Fibroblast of lung (primary cell): Measurements from ENCODE around the gene PPT1. TPM values are rescaled to one million over a fixed set of nuclear protein-coding genes. Genes with fewer than 3 reads are reported as not detected.

ENCODE experiments used
- DNase-seq, 2 donors: peaks; one replicate each; pipeline versions ENCODE4 v3.0.0 to v3.0.0-alpha.2; 2010; ENCODE audit warnings: low read depth in 2 of 2
- H2AFZ ChIP-seq: 2 replicates; pipeline ENCODE4 v1.5.1; 2012; ENCODE audit warnings: low read length, control low read depth, inconsistent platforms
- H3K27ac ChIP-seq: 2 replicates; pipeline ENCODE4 v1.5.1; 2011; ENCODE audit warnings: low read length, control low read depth; ENCODE audit not compliant: insufficient read depth
- H3K27me3 ChIP-seq: 2 replicates; pipeline ENCODE4 v1.5.1; 2011; ENCODE audit warnings: mild to moderate bottlenecking, low read length; ENCODE audit not compliant: control insufficient read depth, insufficient read depth
- H3K36me3 ChIP-seq: 2 replicates; pipeline ENCODE4 v1.5.1; 2011; ENCODE audit warnings: low read length; ENCODE audit not compliant: control insufficient read depth, insufficient read depth
- H3K4me1 ChIP-seq: 2 replicates; pipeline ENCODE4 v1.5.1; 2011; ENCODE audit warnings: low read length; ENCODE audit not compliant: control insufficient read depth, insufficient read depth; ENCODE audit errors: extremely low read depth
- H3K4me2 ChIP-seq: 2 replicates; pipeline ENCODE4 v1.5.1; 2011; ENCODE audit warnings: low read length, control low read depth; ENCODE audit not compliant: insufficient read depth; ENCODE audit errors: extremely low read depth
- H3K4me3 ChIP-seq, 4 experiments: fragments of 200-600 bp in 1 of 4; sonication (generic) in 1 of 4; replicated peaks in 1 of 4; 2 replicates each; pipeline ENCODE4 v1.5.1; 2011 to 2016; ENCODE audit warnings: low read length in 4 of 4, low read depth in 3 of 4, mild to moderate bottlenecking in 3 of 4, control low read depth in 2 of 4, inconsistent platforms in 1 of 4, mixed read lengths in 1 of 4; ENCODE audit not compliant: insufficient read depth in 1 of 4; ENCODE audit errors: control extremely low read depth in 1 of 4
- H3K79me2 ChIP-seq: 2 replicates; pipeline ENCODE4 v1.5.1; 2012; ENCODE audit warnings: mild to moderate bottlenecking, low read length, inconsistent platforms; ENCODE audit not compliant: control insufficient read depth, insufficient read depth
- H3K9ac ChIP-seq: 2 replicates; pipeline ENCODE4 v1.5.1; 2011; ENCODE audit warnings: mild to moderate bottlenecking, low read length, control low read depth; ENCODE audit not compliant: insufficient read depth
- H3K9me3 ChIP-seq: 2 replicates; pipeline ENCODE4 v1.5.1; 2012; ENCODE audit warnings: low read depth, low read length; ENCODE audit not compliant: control insufficient read depth, insufficient read depth
- H4K20me1 ChIP-seq: 2 replicates; pipeline ENCODE4 v1.5.1; 2011; ENCODE audit warnings: low read length; ENCODE audit not compliant: control insufficient read depth, insufficient read depth; ENCODE audit errors: extremely low read depth
- EZH2 ChIP-seq: IDR thresholded peaks from 2 replicates; pipeline ENCODE4 v1.5.1; 2012; ENCODE audit warnings: low read length, control low read depth, mild to moderate bottlenecking; ENCODE audit errors: missing control alignments
- polyA plus RNA-seq, 2 donors: library from polyadenylated mRNA; depleted of rRNA in 1 of 2; stranded (reverse) in 1 of 2; unstranded in 1 of 2; fragments of >200 nt; gene quantifications; 2 replicates each; pipeline ENCODE4 v1.2.1, GENCODE V29; 2011 to 2012; ENCODE audit warnings: missing spikeins in 1 of 2
- total RNA-seq: library from RNA; depleted of rRNA; stranded (reverse); fragments of >200 nt; gene quantifications from 2 replicates; pipeline ENCODE4 v1.2.1, GENCODE V29; 2014
- TF ChIP-seq, protein P1 (sequence below), 2 donors: IDR thresholded peaks in 1 of 2; conservative IDR thresholded peaks in 1 of 2; 1 replicate in 1 of 2; 2 replicates in 1 of 2; pipeline ENCODE4 v1.5.1; 2011 to 2012; ENCODE audit warnings: low read length in 2 of 2, control low read depth in 1 of 2, inconsistent platforms in 1 of 2, low read depth in 1 of 2, mild to moderate bottlenecking in 1 of 2

Gene PPT1
- total and polyA plus RNA-seq, 2 donors (not counting 1 experiment from before 2014, with no cell fraction given) = 41.0 to 81.1 TPM

- peaks cover 3% of the 10 kb centered on the region for H3K4me1 ChIP-seq
- no peak for TF ChIP-seq EZH2
- TF ChIP-seq, protein P1, sequence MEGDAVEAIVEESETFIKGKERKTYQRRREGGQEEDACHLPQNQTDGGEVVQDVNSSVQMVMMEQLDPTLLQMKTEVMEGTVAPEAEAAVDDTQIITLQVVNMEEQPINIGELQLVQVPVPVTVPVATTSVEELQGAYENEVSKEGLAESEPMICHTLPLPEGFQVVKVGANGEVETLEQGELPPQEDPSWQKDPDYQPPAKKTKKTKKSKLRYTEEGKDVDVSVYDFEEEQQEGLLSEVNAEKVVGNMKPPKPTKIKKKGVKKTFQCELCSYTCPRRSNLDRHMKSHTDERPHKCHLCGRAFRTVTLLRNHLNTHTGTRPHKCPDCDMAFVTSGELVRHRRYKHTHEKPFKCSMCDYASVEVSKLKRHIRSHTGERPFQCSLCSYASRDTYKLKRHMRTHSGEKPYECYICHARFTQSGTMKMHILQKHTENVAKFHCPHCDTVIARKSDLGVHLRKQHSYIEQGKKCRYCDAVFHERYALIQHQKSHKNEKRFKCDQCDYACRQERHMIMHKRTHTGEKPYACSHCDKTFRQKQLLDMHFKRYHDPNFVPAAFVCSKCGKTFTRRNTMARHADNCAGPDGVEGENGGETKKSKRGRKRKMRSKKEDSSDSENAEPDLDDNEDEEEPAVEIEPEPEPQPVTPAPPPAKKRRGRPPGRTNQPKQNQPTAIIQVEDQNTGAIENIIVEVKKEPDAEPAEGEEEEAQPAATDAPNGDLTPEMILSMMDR (conservative IDR thresholded peaks at IDR 0.05 in 1 of 2, IDR thresholded peaks at IDR 0.05 in 1 of 2; ENCODE audit: low read depth in 1 of 2, low read length in 2 of 2) = no peak
- H3K4me3 ChIP-seq = no peak overlapping the region
- no peak overlapping the region for H3K27ac ChIP-seq
- peaks cover 1% of the 10 kb centered on the region for H4K20me1 ChIP-seq
- peaks cover 96% of the 10 kb centered on the region for H3K79me2 ChIP-seq
- no peak for DNase-seq
- H3K9me3 ChIP-seq = no peaks in the 10 kb centered on the region
- H3K9ac ChIP-seq = no peak overlapping the region
- no peaks in the 10 kb centered on the region for H3K27me3 ChIP-seq
- H2AFZ ChIP-seq = no peak overlapping the region
- no peak overlapping the region for H3K4me2 ChIP-seq
- peaks cover 4% of the 10 kb centered on the region for H3K36me3 ChIP-seq
These were observed 49.3 kb downstream of the PPT1 start for GRCh38 chr1:40047769-40048168.

DNA sequence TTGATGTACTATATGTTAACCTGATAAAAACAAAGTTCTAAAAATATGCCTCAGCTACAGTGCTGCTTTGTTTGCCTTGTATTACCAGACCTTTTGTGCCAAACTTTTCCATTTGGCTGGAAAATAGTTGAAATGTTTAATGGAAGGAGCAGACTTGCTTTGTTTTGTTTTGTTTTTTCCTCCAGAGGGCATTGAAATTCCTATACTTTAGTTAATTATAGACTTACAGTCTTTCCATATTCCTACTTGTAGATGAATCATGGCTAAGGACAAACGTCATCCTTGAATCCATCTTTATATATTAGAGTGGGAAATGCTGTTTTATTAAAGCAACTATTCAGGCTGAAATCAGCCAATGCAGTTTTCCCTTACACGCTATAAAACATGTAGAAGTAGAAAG, 49.8 kb downstream of the PPT1 start:
- Histone ChIP-seq H3K27ac (no peak overlapping the region), H3K9ac (no peak overlapping the region), H3K9me3 (no peaks in the 10 kb centered on the region), H3K4me1 (peaks cover 7% of the 10 kb centered on the region), H3K36me3 (peaks cover 4% of the 10 kb centered on the region), H4K20me1 (peaks cover 1% of the 10 kb centered on the region), H2AFZ (no peak overlapping the region), H3K79me2 (peaks cover 97% of the 10 kb centered on the region), H3K4me2 (no peak overlapping the region), H3K4me3 (no peak overlapping the region), H3K27me3 (no peaks in the 10 kb centered on the region)
- DNase-seq = no peak
- TF ChIP-seq, protein P1 (conservative IDR thresholded peaks at IDR 0.05 in 1 of 2, IDR thresholded peaks at IDR 0.05 in 1 of 2; ENCODE audit: low read depth in 1 of 2, low read length in 2 of 2) = no peak
- TF ChIP-seq EZH2 = no peak

- H3K27ac ChIP-seq = no peak overlapping the region
- H3K4me1 ChIP-seq = peaks cover 10% of the 10 kb centered on the region
- H3K9me3 ChIP-seq = no peaks in the 10 kb centered on the region
- no peak for DNase-seq
- peaks cover 1% of the 10 kb centered on the region for H4K20me1 ChIP-seq
- no peak for TF ChIP-seq EZH2
- TF ChIP-seq, protein P1 (conservative IDR thresholded peaks at IDR 0.05 in 1 of 2, IDR thresholded peaks at IDR 0.05 in 1 of 2; ENCODE audit: low read depth in 1 of 2, low read length in 2 of 2) = no peak
- H3K36me3 ChIP-seq = peaks cover 2% of the 10 kb centered on the region
- H3K4me2 ChIP-seq = no peak overlapping the region
- H2AFZ ChIP-seq = no peak overlapping the region
- no peaks in the 10 kb centered on the region for H3K27me3 ChIP-seq
- H3K79me2 ChIP-seq = peaks cover 97% of the 10 kb centered on the region
- H3K4me3 ChIP-seq = no peak overlapping the region
- H3K9ac ChIP-seq = no peak overlapping the region
These were observed 51.3 kb downstream of the PPT1 start for GRCh38 chr1:40045766-40046165.
